Raji (cell line): ENCODE measurements around the gene SSUH2.

Experiments
- POLR2A ChIP-seq: IDR thresholded peaks from 2 replicates; pipeline ENCODE4 v1.6.1; 2011; ENCODE audit warnings: low read depth, low read length, control low read depth; ENCODE audit not compliant: insufficient read depth

Gene SSUH2

DNA sequence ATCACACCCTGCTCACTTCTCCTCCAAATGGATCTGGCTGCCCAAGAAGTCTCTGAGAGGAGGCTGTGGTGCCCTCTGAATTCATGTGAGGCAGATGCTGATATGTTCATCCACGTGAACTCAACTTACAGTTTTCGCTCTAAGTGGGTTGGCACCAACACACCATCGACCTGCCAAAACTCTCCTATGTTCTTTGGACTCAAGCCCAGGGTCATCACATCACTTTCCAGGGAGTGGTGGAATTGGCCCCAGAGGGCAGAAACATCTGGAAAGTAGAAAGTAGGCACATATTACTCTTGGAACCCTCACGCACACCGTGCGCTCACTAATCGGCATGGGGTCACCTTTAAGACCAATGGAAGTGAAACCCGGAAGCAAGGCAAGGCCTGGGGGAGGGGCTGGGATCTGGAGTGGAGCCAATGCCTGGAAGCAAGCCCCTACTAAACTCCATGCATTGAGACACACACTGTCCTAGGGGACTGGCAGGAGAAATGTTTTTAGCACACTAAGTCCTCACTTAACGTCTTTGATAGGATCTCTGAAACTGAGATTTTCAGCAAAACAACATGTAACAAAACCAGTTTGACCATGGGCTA, 41.4 kb downstream of the SSUH2 start:
- no peak for TF ChIP-seq POLR2A

DNA sequence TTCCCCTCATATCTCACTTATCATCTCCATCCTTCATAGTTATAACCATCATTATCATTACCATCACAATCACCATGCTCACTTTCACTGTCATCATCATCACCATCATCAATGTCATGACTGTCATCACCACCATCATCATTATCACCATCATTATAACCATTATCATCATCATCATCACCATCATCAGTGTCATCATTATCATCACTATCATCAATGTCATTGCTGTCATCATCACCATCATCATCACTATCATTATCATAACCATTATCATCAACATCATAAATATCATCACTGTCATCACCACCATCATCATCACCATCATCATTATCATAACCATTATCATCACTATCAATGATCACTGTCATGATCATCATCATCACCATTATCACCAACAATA, 44.1 kb downstream of the SSUH2 start:
- no peak for TF ChIP-seq POLR2A

DNA sequence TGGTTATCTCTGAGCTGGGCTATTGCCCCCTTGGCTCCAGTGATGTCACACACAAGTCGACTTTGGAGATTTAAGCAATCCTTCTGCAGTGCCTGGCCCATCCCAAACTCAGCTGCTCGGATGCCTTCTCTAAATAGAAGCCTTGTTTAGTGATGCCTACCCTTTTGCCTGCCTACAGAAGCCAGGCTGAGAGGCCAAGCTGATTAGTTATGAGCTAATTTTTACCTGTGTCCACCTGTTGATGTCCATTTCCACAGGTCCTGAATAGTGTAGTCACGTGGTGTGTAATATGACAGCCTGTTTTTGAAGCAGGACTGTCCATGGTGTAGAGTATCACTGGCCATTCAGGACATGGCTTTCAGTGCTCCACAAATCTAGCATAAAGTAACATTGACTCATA, 45.5 kb downstream of the SSUH2 start:
- TF ChIP-seq POLR2A, result no peak

GRCh38 chr3:8597219-8597853, 47.3 kb downstream of the SSUH2 start:
- TF ChIP-seq POLR2A, result no peak

DNA sequence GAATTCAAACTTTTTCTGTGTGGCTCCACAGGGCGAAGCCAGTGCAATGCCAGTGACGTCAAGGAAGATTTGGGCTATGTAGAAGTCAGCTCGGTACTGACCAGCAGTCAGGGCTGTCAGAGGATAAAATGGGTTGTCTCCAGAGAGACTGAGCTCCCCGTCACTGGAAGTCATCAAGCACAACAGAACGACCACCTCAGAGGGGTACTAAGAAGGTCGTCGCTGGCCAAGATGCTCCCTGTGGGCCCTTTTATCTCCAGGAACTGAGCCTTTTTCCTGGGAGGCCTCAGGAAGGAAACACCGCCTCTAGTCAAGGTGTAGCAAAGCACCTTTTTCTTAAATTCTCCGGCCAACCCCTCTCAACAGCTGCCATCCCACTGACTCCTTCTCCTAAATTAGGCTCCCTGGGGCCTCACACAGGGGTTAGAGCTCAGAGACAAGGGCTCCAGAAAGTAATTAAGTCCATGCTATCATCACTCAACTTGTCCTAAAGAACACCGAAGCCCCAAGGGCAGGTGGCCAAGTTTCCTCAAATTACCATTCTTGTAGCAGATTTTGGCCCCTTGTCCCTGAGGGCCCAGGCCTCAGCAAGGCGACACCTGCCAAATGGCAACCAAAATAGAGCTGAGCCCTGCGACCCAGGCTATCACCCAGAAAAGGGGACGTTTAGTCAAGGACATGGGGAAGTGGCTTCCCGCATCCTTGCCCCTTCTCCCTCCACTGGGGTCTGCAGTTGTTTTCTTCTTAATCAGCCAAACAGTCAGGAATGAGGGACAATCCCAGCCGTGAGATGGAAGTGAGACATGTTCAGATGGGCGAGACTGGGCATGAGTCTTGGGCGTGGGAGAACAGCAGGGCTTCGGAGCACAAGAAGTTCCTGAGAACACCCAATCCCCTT, 48.0 kb downstream of the SSUH2 start:
- TF ChIP-seq POLR2A, result no peak

GRCh38 chr3:8595695-8596115, 48.9 kb downstream of the SSUH2 start:
- TF ChIP-seq POLR2A, result no peak

DNA sequence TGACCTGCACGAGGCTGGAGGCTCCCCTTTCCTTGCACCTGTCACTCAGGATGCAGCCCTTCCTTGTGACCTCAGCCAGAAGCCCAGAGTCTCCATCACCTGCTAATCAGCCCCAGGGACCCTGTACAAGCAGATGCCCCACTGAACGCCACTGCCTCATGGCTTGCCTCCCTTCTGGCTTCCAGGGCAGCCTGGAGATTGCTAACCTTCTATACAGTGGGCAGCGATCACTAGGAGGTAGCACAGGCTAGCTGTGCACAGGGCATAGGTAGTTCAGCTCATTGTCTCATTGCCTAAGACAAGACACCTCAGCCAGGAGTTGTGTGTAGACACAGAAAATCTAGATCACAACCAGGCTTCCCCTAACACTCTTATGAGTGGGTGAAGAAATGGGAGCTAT, 49.3 kb downstream of the SSUH2 start:
- TF ChIP-seq POLR2A, result no peak

GRCh38 chr3:8593021-8593827, 51.4 kb downstream of the SSUH2 start:
- no peak for TF ChIP-seq POLR2A

DNA sequence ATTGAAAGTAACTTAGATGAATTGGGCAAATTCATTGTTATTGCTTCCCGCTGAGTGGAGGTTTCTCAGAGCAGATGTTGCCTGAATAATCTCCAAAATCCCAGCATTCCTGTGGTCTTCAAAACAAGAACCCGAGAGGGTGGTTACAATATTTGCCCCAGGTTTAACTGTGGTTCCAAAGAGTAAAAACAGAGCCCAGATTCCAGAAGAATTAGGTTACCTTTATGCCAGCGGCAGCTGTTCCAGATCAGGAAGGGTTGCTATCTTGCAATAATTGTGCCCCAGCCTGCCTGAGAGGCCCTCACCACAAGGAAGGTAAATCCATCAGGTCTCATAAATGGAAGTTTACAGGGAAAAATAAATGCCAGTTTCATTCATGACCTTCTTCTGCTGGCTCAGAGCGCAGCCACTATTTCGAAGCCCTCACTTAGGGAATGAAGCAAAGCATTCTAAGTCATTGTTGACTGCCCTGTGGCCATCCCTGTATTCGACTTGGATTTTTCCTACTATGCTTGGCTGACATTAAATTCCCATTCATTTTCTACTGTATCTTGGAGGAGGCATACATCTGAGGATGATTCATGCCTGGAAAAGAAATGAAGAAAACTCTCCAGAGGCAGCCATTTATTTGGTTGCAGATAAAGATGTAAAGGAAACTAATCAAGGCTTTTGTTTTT, 54.6 kb downstream of the SSUH2 start:
- no peak for TF ChIP-seq POLR2A

- no peak for TF ChIP-seq POLR2A
These were observed 59.9 kb downstream of the SSUH2 start for GRCh38 chr3:8584661-8585060.

GRCh38 chr3:8581806-8582445, 62.7 kb downstream of the SSUH2 start:
- no peak for TF ChIP-seq POLR2A

DNA sequence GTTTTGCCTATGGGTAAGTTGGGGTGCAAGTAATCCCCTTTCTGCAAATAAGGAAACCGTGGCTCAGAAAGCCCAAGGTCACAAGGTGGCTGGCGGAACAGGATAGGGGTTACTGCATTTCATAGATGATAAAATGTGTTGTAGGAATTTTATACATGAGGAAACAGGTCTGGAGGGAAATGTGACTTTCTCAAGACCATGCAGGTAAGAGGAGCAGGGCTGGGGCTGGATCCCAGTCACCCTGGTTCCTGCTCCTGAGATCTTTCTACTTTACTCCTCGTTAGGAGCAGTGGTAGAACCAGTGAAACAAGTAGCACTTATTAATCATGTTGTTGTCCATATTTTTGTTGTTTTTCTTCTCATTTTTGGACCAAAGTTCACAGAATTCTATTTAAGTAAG, 63.2 kb downstream of the SSUH2 start:
- TF ChIP-seq POLR2A, result no peak

DNA sequence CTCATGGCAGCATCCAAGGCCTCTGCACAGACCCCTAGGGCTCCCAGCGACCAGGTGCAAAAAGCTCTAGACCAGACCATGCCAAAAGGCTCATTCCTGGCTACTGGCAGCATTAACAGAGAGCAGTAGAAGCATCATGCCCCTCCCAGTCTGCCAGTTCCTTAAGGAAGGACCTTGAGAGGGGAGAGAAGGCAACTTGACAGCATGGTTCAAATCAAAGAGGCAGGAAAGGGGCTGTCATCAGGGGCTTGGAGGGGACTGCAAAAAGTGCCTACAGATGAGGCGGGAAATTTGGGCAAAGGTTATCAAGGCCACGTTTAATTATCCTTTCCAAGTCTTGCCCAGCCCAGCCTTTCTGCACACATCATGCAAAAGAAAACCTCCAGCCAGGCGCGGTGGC, 64.7 kb downstream of the SSUH2 start:
- TF ChIP-seq POLR2A, result no peak

DNA sequence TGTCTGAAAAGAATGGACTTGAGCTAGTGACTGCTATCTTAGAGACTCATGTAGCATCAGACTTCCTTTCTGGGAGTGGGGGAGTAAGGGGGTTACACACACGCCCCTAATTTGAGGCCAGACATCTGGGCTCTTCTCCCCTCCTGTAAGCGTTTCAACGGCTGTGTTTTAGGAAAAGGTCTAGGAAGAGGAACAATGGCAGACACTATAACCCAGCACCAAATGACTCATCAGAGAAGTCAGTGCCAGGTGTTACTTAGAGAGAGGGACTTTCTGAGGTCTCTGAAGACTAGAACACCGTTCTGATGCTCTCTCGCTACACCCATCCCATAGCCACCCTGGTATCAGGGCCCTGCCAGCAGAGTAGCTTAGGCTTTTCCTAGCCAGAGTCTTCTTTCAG, 65.5 kb downstream of the SSUH2 start:
- TF ChIP-seq POLR2A, result no peak
